Stimulated activated CD8-positive, alpha-beta memory T cell treated with anti-CD3 and anti-CD28 coated beads, Interleukin-7, amount 100 ng/mL, for 48 hours (primary cell): ENCODE measurements around the gene SIX5.

ENCODE experiments used
- DNase-seq, 2 donors: peaks; one replicate each; pipeline ENCODE4 v3.0.0-alpha.2; 2020; ENCODE audit warnings: low read depth in 1 of 2; ENCODE audit errors: extremely low read depth in 1 of 2

Gene SIX5

DNA sequence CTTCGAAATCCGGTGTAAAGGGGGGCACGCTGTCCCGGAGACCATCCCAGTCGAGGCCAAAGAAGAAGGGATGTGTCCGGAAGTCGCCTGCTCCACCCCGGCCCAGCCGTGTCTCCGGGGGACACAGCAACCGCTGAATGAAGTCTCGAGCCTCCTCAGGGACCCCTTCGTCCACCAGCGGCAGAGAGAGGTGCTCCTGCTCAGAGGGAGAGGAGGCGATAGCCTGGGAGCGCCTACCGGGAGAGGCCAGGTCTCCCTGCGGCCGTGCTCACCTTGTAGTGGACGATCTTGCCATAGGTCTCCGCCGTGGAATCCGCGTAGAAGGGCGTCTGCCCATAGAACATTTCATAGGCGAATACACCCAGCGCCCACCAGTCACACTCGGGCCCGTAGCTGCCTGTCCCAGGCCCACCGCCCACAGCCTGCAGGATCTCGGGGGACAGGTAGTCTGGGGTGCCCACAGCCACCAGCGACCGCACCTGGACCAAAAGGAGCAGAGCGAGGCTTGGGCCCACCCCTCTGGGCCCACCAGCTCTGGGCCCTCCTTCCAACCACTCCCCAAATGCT is 8.4 kb upstream of the SIX5 start:
- DNase-seq, result no peak

DNA sequence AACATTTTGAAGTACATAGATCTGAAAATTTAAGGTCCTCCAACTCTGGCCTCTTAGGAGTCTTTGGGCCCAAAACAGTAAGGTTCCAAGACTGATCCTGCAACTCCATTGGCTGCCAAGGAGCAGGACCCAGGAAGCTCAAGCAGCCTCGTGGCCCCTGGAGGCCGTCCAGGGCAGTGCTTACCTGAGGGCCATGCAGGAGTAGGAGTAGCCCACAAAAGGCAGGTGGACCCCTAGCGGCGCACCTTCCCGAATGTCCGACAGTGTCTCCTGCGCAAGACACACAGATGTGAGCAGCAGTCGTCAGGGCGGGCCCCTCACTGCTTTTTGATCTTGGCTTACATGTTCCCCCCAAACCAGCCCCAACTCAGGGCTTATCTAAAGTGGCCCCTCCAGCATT is 5.7 kb upstream of the SIX5 start:
- DNase-seq, result no peak

DNA sequence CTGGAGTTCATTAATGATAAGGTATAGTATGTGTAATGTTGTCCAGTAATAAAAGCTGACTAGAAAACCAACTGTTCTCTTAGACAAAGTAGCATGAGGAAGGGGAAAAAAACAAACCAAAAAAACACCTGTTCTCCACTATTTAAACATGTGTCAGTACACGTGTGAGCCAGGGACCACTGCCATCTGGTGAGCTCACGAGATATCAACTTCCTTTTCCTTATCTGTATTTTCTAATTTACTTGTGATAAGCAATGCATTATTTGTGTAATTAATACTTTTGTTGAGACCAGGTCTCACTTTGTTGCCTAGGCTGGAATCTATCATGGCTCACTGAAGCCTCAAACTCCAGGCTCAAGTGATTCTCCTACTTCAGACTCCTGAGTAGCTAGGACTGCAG is 4.3 kb upstream of the SIX5 start:
- DNase-seq, result no peak

GRCh38 chr19:45772912-45773311 is 3.9 kb upstream of the SIX5 start:
- DNase-seq, result no peak

DNA sequence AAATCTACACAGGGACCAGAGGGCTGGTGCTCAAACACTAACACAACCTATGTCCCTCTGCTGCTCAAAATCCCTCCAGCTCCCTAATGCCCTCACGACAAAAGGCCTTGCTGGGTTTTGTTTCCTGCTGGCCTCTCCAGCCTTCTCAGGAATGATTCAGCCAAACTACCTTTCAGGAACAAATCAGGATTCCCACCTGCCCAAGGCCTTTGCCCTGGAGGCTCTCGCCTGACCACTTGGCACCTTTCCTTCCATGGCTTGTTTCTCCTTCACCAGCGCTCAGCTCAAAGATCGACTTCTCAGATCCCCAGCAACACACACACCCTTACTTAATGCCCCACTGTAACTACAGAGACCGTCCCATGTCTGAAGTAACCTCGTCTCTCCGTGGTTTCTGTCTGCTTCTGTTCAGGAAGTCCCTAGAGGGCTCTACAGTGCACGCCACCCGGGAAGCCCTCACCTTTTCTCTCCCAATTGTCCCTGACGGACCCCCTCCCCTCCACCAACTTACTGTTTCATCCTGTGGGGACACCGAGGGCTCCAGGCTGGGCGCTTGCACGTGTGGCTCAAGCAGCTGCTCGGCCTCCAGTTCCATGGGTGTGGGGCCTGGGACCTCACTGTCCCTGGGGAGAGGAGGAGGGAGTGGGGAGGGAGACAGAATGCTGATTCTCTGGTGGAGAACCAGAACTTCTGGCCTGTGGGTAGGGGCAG is 3.2 kb upstream of the SIX5 start:
- DNase-seq, result no peak

DNA sequence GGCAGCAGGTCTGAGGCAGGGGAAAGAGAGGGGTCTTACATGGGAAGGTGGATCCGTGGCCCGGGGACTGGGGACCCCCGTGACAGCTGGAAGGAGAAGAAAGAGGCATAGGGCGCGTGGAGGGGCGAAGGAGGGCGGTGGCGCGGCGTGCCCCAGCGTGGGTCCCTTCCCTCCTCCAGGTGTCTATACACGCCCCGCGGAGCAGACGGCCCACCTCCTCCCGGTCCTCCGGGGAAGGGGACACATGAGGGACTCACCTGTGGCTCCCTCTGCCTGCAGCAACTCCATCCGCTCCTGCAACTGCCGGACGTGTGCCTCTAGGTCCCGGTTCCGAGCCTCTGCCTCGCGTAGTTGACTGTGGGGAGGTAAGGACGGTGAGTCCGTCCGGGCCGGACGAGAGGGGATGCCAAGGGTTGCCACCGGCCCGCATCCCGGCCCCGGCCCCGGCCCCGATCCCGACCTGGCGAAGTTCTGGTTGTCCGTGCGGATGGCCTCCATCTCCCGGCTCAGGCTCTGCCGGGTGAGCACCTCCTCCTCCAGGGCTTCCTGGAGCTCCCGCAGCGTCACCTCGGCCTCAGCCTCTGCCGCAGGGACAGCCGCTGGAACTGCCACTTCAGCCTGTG is 2.4 kb upstream of the SIX5 start:
- DNase-seq, result no peak

DNA sequence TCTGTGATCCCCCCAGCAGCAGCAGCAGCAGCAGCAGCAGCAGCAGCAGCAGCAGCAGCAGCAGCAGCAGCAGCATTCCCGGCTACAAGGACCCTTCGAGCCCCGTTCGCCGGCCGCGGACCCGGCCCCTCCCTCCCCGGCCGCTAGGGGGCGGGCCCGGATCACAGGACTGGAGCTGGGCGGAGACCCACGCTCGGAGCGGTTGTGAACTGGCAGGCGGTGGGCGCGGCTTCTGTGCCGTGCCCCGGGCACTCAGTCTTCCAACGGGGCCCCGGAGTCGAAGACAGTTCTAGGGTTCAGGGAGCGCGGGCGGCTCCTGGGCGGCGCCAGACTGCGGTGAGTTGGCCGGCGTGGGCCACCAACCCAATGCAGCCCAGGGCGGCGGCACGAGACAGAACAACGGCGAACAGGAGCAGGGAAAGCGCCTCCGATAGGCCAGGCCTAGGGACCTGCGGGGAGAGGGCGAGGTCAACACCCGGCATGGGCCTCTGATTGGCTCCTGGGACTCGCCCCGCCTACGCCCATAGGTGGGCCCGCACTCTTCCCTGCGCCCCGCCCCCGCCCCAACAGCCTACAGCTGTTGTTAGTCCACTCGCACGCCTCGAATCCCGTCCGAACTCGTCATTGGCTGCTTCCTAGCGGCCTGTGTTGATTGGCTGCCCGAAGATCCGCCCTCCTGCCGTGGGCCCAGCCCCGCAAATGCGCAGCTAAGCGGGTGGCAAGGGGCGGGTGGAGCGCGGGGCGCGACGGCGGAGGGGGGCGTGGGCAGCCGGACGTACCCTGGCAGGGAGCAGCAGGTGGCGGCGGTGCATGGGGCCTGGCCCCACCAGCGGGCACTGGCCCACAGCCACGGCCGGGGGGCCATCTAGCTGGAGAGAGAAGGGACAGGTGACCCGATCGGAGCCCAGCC is 1.4 kb upstream of the SIX5 start:
- peak; percentile 79 to 81 for DNase-seq

DNA sequence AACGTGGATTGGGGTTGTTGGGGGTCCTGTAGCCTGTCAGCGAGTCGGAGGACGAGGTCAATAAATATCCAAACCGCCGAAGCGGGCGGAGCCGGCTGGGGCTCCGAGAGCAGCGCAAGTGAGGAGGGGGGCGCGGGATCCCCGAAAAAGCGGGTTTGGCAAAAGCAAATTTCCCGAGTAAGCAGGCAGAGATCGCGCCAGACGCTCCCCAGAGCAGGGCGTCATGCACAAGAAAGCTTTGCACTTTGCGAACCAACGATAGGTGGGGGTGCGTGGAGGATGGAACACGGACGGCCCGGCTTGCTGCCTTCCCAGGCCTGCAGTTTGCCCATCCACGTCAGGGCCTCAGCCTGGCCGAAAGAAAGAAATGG is 754 bp upstream of the SIX5 start:
- DNase-seq, result no peak

- DNase-seq, result no peak
Measured at GRCh38 chr19:45768655-45768983, 433 bp downstream of the SIX5 start.

DNA sequence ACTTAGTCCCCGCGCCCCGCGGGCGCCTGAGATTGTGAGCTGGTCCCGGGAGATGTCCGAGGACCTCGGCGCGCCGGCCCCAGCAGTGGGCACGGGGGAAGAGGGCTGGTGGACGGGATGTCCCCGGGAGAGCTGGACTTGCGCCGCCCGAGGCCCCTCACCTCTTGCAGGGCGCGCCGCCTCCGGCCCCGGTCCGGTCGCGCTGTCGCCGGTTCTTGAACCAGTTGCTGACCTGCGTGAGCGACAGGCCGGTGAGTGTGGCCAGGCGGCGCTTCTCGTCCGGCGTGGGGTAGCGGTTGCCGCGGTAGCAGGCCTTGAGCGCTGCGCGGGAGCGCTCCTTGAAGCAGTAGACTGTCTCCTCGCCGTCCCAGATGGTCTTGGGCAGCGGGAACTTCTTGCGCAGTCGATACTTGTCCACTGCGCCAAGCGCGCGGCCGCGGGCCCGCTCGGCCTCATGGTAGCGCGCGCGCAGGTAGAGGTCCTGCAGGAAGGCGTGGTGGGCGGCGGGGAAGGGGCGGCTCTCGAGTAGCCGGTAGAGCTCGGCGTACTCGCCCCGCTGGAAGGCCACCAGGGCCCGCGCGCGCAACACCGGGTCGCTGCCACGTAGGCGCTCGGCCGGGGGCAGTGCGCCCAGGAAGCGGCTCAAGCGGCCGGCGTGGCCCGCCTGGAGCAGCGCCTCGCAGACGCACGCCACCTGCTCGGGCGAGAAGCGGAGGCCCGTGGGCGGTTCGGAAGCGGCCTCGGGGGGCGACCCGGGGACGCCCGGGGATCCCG is 984 bp downstream of the SIX5 start:
- DNase-seq, result no peak

DNA sequence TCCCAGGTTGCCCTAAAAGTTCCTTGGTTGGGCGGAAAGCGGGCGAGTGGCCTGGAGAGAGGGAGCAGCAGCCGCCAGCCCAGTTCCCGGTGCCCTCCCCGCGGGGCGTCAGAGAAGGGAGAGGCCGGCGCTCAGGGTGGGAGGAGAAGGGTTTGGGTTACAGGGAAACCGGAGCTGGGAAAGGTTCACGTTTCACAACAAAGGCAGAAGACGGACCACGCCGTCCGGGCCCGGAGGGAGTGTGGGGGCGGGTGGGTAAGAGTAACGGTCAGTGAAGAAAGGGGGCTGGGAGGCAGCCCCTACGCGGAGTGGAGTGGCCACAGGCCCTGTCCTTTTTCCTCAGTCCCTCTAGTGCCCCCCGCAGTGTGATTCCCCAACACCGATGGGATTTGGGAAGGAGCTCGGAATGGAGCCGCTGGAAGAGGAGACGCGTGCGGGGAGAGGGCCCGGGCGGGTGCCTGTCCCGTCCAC is 1.6 kb downstream of the SIX5 start:
- DNase-seq, result no peak

DNA sequence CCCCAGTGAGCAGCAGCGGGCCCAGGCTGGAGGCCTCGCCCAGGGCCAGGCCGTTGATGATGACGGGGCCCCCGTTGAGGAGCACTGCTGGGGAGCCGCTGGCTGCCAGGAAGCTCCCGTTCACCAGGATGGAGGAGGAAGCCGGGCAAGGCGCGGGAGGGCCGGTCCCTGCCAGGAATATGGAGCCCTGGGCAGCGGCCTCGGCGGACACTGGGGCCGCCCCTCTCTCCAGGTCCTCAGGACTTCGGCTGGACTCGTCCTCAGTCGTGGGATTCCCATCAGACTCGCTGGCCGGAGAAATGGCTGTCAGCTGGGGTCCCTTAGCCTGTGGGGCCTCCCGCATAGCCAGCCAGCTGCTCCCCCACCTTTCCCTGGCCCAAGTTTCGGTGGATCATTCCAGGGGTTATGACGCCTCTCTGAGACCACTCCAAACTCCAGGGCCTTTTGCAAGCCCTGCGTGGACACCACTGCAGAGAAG is 2.1 kb downstream of the SIX5 start:
- DNase-seq, result no peak

GRCh38 chr19:45766296-45766868 is 2.7 kb downstream of the SIX5 start:
- DNase-seq, result no peak

DNA sequence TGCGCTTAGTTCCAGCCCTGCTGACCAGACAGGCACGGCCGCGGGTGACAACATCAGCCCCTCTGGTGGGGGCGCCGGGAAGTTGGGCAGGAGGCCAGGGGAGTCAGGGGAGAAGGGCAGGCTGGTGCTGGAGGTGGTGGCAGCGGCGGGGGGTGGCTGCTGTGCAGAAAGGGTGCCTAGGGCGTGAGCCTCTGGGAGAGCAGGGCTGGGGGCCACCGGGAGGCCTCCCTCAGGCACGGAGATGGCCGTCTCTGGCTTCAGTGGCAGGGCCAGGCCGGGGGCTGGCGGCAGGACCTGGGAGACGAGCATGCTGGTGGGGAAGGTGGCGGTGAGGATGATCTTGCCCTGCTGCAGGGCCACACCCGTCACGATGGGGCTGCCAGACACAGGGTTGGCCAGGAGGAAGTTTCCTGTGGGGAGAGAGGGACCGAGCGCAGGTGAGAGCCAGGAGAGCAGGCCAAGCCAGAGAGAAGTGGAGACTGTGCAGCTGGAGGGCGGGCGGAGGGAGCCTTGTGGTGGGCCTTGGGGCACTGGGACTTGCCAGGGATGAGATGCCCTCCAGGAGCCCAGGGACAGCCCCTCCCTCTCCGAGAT is 3.3 kb downstream of the SIX5 start:
- DNase-seq, result no peak

DNA sequence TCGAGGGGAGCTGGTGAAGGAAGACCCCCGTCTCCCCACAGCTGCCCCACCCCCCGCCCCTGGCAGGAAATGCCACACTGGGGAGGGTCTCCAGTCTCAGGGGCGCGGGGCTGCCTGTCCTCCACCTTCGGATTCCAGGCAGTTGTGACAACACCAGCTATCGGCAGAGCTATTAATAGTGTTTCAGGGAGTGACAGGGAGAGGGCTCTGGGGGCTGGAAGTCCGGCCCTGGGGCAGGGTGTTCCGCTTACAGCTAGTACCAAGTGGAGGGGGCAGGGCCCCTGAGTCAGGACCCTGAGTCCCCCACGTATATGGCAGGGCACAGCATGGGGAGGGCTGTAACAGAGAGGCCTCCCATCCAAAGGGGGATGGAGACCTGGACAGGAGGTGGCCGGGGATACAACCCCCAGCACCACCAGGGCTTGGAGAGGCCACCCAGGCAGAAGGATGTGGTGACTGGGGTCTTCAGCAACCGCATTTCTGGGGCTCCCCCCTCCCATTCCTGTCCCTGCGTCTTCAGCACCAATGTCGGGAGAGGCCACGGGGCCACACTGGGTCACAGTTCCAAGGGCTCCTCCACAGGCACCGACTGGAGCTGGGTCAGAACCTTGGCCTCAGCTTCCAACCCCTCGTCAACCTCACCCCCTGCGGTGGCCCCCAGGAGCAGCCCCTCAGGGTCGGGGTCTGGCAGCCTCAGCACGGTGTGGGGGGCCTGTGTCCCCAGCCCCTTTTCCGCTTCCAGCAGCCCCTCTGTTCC is 3.9 kb downstream of the SIX5 start:
- no peak for DNase-seq

DNA sequence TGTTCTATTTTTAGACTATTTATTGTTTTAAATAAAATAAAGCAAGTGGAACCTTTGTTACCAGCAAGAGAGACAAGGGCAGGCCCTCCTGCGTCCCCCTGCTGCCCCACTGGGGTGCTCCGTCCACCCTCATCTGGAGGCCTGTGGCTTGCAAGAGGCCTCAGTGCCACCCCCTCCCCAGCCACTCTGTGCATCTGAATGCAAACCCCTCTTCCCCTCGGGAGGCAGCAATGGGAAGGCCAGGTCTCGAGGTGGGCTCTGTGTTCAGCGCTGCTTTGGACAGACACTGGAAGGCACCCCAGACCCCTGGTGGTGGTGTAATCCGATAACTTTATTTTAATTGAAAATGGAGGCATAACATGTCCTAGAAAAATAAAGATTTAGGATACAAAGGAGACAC is 4.6 kb downstream of the SIX5 start:
- no peak for DNase-seq

DNA sequence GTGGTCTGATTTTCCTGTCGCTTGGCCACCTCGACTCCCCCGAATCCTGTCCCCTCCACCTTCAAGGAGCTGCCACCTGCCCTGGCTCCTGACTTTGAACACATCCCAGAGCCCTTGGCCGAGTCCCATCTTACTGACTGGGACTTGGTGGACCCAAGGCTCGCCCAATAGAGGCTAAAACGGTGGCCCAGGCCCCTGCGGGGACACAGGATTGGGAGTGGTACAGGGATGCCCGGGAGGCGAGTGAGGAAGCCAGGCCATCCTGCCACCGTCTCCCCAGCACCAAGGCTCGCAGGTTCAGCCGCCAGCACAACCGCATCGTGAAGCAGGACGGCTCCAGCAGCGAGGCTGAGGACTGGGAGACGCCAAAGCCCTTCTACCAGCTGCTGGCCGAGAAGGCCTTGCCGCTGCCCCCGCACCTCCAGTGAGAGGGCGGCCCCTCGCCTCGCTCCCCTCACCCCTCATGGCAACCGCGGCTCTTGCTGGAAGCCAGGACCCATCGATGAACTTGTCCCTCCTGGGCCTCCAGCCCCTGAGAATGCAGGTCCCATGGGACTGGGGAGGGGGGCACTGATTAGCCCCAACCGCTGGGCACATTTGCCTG is 5.3 kb downstream of the SIX5 start:
- DNase-seq, result no peak

DNA sequence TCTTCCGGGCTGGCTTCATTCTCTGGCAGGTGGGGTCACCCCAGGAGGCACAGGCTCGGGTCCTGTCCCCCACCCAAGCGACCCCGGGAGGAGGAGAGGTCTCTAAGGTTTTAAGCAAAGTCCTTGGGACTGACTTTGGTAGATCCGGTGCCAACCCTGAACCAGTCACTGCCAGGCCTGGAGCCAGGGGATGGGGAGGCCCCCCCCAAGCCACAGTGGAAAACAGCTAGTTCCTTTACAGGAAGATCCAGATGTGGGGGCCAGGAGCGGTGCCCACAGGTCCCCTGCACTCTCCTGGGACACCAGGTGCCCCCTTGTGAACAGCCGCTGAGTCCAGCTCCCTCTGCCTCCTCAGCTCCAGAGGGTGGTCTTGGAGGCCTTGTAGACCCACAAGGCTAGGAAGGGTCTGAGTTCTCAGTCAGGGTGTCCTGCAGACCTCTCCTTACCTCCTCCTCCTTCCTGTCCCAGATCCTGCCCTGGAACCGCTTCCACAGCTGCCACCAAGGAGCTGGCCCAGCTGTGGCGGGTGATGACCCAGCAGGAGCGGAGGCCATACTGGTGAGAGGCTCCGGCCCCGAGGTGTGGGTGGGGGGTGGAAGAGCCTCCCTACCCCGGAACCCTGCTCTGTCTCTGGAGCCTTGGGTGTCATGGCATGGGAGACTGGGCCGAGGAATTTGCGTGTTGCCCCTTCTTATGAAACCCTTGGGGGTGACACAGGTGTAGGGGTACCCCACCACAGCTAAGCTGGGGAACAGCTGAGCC is 6.0 kb downstream of the SIX5 start:
- DNase-seq, result no peak
